NCI-H345 treated with DMSO at 0.1 percent for 48 hours (cell line): ENCODE results near the gene CX3CL1.
"Not testable (repeated sequence)": the region's sequence is repeated elsewhere in the genome, so short reads cannot be mapped to it uniquely, and the experiment has no call there.

ENCODE experiments used
- DNase-seq: peaks from one replicate; lab custom pipeline; 2025; ENCODE audit not compliant: unreplicated experiment; lab: John Stamatoyannopoulos, UW

The CX3CL1 gene

GRCh38 chr16:57356547-57356946 is 15.7 kb upstream of the CX3CL1 start:
- no peak for DNase-seq

DNA sequence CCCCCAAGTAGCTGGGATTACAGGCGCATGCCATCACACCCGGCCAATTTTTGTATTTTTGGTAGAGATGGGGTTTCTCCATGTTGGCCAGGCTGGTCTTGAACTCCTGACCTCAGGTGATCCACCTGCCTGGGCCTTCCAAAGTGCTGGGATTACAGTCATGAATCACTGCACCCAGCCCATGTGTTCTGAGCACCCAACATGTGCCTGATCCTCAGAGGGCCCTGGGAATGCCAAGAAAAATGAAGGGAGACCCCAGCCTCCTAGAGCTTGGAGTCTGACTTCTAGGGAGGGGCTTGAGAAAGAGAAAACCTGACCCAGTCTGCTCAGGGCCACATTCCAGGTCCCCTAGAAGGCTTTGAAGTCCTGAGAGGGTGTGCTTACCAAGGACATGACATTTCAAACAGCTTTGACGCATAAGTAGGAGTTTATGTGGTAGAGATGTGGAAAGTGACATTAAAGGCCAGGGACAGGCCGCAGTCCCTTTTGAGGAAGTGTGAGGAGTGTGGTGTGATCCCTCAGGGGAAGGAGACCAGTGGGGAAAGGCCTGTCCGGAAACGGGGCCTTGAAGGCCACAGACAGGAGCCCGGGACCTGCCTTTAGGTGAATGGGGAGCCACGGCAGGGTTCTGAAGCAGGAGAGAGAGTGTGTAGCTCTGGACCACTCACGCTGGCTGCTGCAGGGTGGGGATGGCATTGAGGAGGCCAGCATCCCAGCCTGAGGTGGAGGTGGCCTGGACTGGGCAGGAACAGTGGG is 14.8 kb upstream of the CX3CL1 start:
- no peak for DNase-seq

GRCh38 chr16:57358086-57358420 is 14.2 kb upstream of the CX3CL1 start:
- no peak for DNase-seq

GRCh38 chr16:57358527-57359095 is 13.7 kb upstream of the CX3CL1 start, which contains the start of gene CCL22:
Gene CCL22 (plus strand): TSS chr16:57358783. CDS start chr16:57358817, 34 bp downstream.
- DNase-seq = no peak

- no peak for DNase-seq
Observed at GRCh38 chr16:57360321-57360935, 11.9 kb upstream of the CX3CL1 start.

- no peak for DNase-seq
Observed at GRCh38 chr16:57361404-57361803, 10.9 kb upstream of the CX3CL1 start.

DNA sequence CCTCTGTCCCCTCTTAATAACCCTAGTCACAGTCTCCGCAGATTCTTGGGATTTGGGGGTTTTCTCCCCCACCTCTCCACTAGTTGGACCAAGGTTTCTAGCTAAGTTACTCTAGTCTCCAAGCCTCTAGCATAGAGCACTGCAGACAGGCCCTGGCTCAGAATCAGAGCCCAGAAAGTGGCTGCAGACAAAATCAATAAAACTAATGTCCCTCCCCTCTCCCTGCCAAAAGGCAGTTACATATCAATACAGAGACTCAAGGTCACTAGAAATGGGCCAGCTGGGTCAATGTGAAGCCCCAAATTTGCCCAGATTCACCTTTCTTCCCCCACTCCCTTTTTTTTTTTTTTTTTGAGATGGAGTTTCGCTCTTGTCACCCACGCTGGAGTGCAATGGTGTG is 8.1 kb upstream of the CX3CL1 start:
- DNase-seq = no peak

DNA sequence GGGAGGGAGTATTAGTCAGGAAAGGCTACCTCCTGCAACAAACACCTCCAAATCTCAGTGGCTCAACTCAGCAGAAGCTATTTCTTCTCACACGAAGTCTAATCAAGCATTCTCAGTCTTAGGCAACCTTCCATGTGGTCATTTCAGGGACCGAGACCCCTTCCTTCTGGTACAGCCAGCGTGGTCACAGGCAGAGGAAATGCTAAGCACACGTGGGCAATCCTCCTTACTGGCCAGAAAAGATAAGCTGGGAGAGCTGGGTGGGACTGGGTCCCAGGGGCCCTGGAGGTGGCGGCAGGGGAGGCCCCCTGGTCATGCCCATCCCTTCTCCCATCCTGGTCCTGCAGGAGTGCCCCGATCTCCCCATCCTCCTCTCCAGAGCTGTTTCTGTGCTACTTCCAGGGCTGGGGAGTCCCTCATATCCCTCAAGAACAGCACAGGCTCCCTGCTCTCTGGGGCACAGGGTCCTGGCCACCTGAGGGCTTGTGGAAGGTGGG is 5.7 kb upstream of the CX3CL1 start:
- no peak for DNase-seq

DNA sequence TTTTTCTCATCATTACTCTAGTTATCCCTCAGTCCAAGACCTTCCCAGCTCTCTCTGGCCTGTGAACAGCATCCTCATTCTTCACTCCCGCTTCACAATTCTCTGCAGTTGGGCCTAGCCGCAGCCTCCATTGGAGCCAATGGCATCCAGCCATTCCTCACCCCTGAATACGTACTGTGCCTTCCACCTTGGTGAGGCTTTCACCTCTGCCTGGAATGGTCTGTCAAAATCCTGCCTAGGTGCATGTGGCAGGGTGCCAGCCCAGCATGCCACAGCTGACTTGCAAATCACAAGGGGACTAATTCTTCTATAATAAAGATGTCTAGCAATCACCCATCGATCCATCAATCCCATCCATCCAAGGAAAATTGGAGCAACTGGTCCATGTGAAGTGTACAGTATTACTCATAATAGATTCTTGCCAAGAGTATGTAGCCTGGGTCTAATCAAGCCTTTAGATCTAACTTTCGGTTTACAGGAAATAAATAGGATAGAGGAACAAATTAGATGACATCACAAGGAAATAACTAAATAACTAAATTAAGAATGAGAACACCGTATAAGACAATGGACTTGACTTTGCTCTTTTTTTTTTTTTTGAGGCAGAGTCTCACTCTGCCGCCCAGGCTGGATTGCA is 5.1 kb upstream of the CX3CL1 start:
- no peak for DNase-seq

GRCh38 chr16:57371494-57372371 is 557 bp upstream of the CX3CL1 start:
- no peak for DNase-seq

GRCh38 chr16:57373117-57373947 is 1.0 kb downstream of the CX3CL1 start:
- DNase-seq = no peak

GRCh38 chr16:57374067-57374534 is 1.8 kb downstream of the CX3CL1 start:
- no peak for DNase-seq

GRCh38 chr16:57374925-57375465 is 2.7 kb downstream of the CX3CL1 start:
- DNase-seq = not testable (repeated sequence)

DNA sequence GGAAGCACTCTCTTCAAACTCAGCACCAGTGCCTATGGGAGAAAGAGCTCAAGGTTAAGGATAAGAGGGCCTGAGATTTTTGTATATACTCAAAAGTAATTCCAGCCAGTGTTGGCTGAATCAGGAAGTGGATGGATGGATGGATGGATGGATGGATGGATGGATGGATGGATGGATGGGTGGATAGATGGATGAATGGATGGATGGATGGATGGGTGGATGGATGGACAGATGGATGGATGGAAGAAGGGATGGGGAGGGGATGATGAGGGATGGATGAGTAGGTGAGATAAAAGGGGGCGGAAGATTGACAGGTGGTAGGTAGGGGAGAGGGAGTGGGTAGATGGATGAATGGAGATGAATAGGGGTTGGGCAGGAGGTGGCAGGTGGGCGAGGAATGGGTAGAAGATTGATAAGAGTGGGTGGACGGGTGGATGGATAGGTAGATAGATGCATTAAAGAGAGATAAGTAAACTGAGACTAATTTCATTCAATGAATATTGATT is 4.1 kb downstream of the CX3CL1 start:
- no peak for DNase-seq

DNA sequence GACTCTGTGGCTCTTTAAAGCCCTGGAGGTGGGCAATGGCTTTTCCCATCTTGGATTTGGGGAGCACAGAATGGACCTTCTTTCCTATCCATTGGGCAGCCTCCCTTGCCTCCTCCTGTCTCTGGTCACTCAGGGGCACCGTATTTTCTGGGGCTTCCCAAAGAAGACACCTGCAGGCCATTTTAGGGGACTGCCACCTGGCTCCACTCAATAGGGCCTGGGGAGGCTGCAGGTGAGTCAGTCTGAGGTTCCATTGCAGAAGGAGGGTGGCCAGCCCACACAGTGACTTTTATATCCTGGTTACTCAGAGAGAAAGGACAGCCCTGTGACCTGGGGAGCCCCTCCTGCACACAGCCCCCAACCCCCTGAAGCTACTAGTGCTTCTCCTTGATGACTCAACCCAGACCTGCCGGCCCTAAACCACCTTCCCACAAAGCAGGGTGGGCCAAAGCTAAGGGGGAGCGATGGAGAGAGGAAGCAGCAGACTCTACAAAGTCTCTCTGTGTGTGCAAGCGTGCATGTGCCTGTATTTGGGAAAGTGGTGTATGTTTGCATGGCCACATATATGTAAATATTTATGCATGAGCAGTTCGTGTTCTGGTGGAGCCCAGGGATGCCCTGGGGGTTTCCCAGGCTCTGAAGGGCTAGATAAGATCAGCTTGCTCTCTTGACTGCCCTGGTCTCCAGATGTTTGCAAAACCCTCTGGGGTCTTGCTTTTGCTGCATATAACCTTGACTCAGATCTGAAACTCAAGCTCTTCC is 5.0 kb downstream of the CX3CL1 start:
- DNase-seq = no peak

DNA sequence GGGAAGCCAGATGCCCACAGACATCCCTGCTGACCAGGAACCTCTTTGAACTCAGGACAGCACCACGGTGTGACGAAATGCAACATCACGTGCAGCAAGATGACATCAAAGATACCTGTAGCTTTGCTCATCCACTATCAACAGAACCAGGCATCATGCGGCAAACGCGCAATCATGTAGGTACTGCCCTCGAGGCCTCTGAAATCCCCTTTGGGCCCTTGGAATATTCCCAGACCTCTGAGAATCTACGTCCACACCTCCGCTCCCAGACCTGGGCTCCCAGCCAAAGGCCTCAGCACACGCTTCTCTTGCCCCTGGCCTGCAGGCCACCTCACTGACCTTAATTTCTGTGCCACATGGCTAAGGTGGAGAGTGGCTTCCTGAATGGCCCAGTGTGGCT is 7.3 kb downstream of the CX3CL1 start:
- DNase-seq = no peak

DNA sequence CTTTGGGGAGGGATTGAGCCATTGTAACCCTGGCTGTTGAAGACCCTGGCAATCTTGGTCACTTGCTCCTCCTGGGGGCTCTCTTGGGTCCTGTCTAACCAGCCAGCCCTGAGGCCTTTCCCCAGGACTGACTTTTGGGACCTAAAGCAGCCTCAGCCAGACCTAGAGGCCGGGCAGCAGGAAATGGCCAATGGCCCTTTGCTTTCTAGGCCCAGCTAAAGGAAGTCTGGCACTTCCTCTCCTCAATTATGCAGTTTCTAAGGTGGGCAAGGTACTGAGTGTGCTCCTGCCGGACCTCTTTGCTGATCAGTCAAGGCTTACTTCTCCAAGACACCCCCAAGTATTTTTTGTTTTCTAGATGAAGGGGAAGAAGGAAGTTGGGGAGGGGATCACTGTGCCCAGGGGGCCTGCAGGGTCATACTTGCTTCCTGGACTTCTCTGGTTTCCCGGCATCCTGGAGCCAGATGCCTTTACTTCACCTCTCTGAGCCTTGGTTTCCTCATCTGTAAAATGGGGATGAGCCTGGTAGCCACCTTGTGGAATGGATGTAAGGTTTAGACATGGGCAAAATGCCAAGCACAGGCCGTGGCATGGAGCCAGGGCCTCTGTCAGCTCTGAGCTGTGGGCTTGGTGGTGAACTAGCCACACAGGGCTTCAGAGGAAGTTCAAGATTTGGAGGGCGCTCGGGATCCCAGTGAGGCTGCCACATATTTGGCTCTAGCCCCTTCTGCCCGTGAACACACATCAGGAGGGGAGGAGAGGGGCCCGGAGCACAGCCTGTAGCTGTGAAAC is 8.6 kb downstream of the CX3CL1 start:
- no peak for DNase-seq
